ENCODE data around the gene MTG2. TPM values are rescaled to one million over a fixed set of nuclear protein-coding genes. Genes with fewer than 3 reads are reported as not detected.
A peak's percentile ranks its signal among the peaks of the same experiment; 100 is the strongest.

The MTG2 gene, protein sequence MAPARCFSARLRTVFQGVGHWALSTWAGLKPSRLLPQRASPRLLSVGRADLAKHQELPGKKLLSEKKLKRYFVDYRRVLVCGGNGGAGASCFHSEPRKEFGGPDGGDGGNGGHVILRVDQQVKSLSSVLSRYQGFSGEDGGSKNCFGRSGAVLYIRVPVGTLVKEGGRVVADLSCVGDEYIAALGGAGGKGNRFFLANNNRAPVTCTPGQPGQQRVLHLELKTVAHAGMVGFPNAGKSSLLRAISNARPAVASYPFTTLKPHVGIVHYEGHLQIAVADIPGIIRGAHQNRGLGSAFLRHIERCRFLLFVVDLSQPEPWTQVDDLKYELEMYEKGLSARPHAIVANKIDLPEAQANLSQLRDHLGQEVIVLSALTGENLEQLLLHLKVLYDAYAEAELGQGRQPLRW
- polyA plus RNA-seq (2013, experiment 1 of 2): 27.8 TPM
- 26.3 TPM for polyA plus RNA-seq (2013, experiment 2 of 2)

GRCh38 chr20:62182469-62183425 is at the start of gene MTG2:
Gene MTG2 (plus strand): TSS chr20:62183028. CDS start chr20:62193421, 10,393 bp downstream.
- peaks cover 33% of the 10 kb centered on the region for H3K79me1 ChIP-seq (replicated peaks; ENCODE audit: low read length, poor library complexity, severe bottlenecking)
- peaks cover 12% of the 10 kb centered on the region for H3K4me1 ChIP-seq (ENCODE audit: control insufficient read depth, insufficient read depth, low read depth, low read length)
- peak within 1 kb of the TSS; percentile 70 for H4K91ac ChIP-seq (ENCODE audit: low read length)
- peak within 1 kb of the TSS; percentile 87 to 100 for H3K4ac ChIP-seq (ENCODE audit: low read depth in 1 of 2, low read length in 2 of 2)
- H2AK5ac ChIP-seq (ENCODE audit: low read length, severe bottlenecking): no peak within 1 kb of the TSS
- peak within 1 kb of the TSS; percentile 56 for H2BK15ac ChIP-seq (ENCODE audit: low read depth, poor library complexity, severe bottlenecking)
- peak within 1 kb of the TSS in 1 of 2 experiments; percentile 12 for H2BK12ac ChIP-seq (ENCODE audit: low read length in 2 of 2)
- peak within 1 kb of the TSS; percentile 90 for H4K8ac ChIP-seq (ENCODE audit: low read length)
- H3K14ac ChIP-seq (ENCODE audit: low read length in 2 of 2): peak within 1 kb of the TSS in 1 of 2 experiments; percentile 99
- H2AFZ ChIP-seq (ENCODE audit: low read depth, low read length): peak within 1 kb of the TSS; percentile 74
- peak within 1 kb of the TSS; percentile 66 for H2BK5ac ChIP-seq (ENCODE audit: low read depth, low read length, poor library complexity, severe bottlenecking)
- H3K9me3 ChIP-seq (ENCODE audit: control insufficient read depth, low read length): no peaks in the 10 kb centered on the region
- peak within 1 kb of the TSS; percentile 99 for H3K9ac ChIP-seq (ENCODE audit: low read length)
- H3K36me3 ChIP-seq (ENCODE audit: control insufficient read depth in 1 of 2, insufficient read depth in 2 of 2, low read depth in 1 of 2, low read length in 2 of 2): peaks cover 19 to 21% of the 10 kb centered on the region in 2 experiments
- H3K18ac ChIP-seq (ENCODE audit: low read depth in 1 of 2, low read length in 2 of 2): peak within 1 kb of the TSS; percentile 79 to 89
- 1% methylated on average over 70 of the region's 96 CpGs for WGBS
- peak; percentile 97 for DNase-seq
- peak within 1 kb of the TSS; percentile 96 to 98 for H3K4me3 ChIP-seq (ENCODE audit: insufficient read depth in 1 of 2, low read depth in 1 of 2, low read length in 2 of 2)
- no peaks in the 10 kb centered on the region for H3K27me3 ChIP-seq (ENCODE audit: control insufficient read depth in 1 of 2, insufficient read depth in 1 of 2, low read length in 2 of 2)
- H3K23ac ChIP-seq (ENCODE audit: low read length in 2 of 2): peak within 1 kb of the TSS in 1 of 2 experiments; percentile 73
- peak within 1 kb of the TSS; percentile 51 for H2BK120ac ChIP-seq (ENCODE audit: low read depth, low read length)
- peak within 1 kb of the TSS; percentile 46 for H3K27ac ChIP-seq (ENCODE audit: low read length, poor library complexity, severe bottlenecking)
- H3K4me2 ChIP-seq (ENCODE audit: low read length, poor library complexity, severe bottlenecking): peak within 1 kb of the TSS; percentile 97

DNA sequence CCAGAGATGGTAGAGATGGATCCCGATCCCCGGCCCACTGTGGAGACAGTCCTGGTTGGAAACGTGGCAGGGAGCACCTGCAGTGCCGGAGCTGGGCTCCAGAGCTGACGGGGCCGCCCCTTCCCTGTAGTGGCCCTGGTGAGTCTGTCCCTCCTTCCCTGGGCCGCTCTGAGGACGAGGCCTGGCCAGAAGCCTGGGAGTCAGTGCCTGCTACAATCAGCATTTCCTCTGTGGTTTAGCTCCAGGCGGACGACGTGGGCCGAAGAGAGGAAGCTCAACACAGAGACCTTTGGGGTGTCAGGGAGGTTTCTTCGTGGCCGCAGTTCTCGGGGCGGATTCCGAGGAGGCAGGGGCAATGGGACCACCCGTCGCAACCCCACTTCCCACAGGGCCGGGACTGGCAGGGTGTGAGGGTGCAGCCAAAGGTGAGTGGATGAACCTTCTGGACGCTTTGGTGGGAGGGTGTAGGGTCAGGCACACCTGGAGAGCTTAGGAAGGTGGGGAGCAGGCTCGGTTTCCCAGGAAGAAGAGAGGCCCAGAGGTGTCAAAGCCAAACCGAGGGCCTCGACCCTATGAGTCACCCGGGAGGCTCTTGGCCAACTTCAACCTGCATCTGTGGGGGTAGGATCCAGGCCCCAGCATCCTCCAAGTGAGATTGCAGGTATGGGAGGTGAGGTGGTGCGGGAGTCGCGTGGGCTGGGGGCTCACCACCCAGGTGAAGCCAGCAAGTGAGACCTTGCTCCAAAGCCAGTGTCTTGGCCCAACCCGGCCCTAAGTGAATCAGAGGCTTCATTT is 49.6 kb upstream of the MTG2 start:
- Histone ChIP-seq H3K23ac (ENCODE audit: low read length in 2 of 2) (no peak overlapping the region), H2AK5ac (ENCODE audit: low read length, severe bottlenecking) (no peak overlapping the region), H3K14ac (ENCODE audit: low read length in 2 of 2) (no peak overlapping the region), H4K91ac (ENCODE audit: low read length) (no peak overlapping the region), H3K9ac (ENCODE audit: low read length) (no peak overlapping the region), H3K4ac (ENCODE audit: low read depth in 1 of 2, low read length in 2 of 2) (no peak overlapping the region), H3K27ac (ENCODE audit: low read length, poor library complexity, severe bottlenecking) (no peak overlapping the region), H2BK15ac (ENCODE audit: low read depth, poor library complexity, severe bottlenecking) (no peak overlapping the region), H2BK5ac (ENCODE audit: low read depth, low read length, poor library complexity, severe bottlenecking) (no peak overlapping the region), H2BK120ac (ENCODE audit: low read depth, low read length) (no peak overlapping the region), H3K36me3 (ENCODE audit: control insufficient read depth in 1 of 2, insufficient read depth in 2 of 2, low read depth in 1 of 2, low read length in 2 of 2) (peaks cover 92 to 96% of the 10 kb centered on the region in 2 experiments), H3K18ac (ENCODE audit: low read depth in 1 of 2, low read length in 2 of 2) (no peak overlapping the region), H2AFZ (ENCODE audit: low read depth, low read length) (no peak overlapping the region), H3K9me3 (ENCODE audit: control insufficient read depth, low read length) (no peaks in the 10 kb centered on the region), H2BK12ac (ENCODE audit: low read length in 2 of 2) (no peak overlapping the region), H3K4me1 (ENCODE audit: control insufficient read depth, insufficient read depth, low read depth, low read length) (peaks cover 9% of the 10 kb centered on the region), H3K27me3 (ENCODE audit: control insufficient read depth in 1 of 2, insufficient read depth in 1 of 2, low read length in 2 of 2) (no peaks in the 10 kb centered on the region), H3K79me1 (replicated peaks; ENCODE audit: low read length, poor library complexity, severe bottlenecking) (peaks cover 63% of the 10 kb centered on the region), H4K8ac (ENCODE audit: low read length) (no peak overlapping the region), H3K4me3 (ENCODE audit: insufficient read depth in 1 of 2, low read depth in 1 of 2, low read length in 2 of 2) (no peak overlapping the region), H3K4me2 (ENCODE audit: low read length, poor library complexity, severe bottlenecking) (no peak overlapping the region)
- 90% methylated on average over 29 of the region's 29 CpGs for WGBS
- no peak for DNase-seq

DNA sequence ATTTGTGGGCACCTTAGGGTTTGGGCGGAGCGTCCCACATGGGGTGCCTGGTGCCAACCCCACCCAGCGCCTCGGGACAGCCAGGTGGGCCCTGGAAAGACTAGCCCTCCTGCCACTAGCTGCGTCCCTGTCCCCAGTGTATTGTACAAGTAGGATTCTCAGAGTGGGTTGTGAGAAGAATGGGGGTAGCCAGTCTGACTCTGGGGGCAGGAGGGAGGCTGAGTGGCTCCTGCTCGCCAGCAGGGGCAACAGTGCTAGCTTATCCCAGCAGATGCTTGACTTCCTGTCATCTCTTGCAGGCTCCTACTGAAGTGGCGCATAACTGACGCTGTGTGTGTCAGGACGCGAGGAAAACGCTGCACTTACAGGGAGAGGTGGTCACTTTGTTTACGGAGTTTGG is 49.0 kb upstream of the MTG2 start:
- Histone ChIP-seq H3K4ac (ENCODE audit: low read depth in 1 of 2, low read length in 2 of 2) (no peak overlapping the region), H3K27me3 (ENCODE audit: control insufficient read depth in 1 of 2, insufficient read depth in 1 of 2, low read length in 2 of 2) (no peaks in the 10 kb centered on the region), H2BK12ac (ENCODE audit: low read length in 2 of 2) (no peak overlapping the region), H4K8ac (ENCODE audit: low read length) (peak overlapping the region; percentile 25), H2BK5ac (ENCODE audit: low read depth, low read length, poor library complexity, severe bottlenecking) (no peak overlapping the region), H3K23ac (ENCODE audit: low read length in 2 of 2) (peak overlapping the region in 1 of 2 experiments; percentile 28), H3K4me1 (ENCODE audit: control insufficient read depth, insufficient read depth, low read depth, low read length) (peaks cover 9% of the 10 kb centered on the region), H3K9me3 (ENCODE audit: control insufficient read depth, low read length) (no peaks in the 10 kb centered on the region), H3K36me3 (ENCODE audit: control insufficient read depth in 1 of 2, insufficient read depth in 2 of 2, low read depth in 1 of 2, low read length in 2 of 2) (peaks cover 92 to 96% of the 10 kb centered on the region in 2 experiments), H3K9ac (ENCODE audit: low read length) (no peak overlapping the region), H2AK5ac (ENCODE audit: low read length, severe bottlenecking) (no peak overlapping the region), H3K4me3 (ENCODE audit: insufficient read depth in 1 of 2, low read depth in 1 of 2, low read length in 2 of 2) (no peak overlapping the region), H3K27ac (ENCODE audit: low read length, poor library complexity, severe bottlenecking) (no peak overlapping the region), H3K14ac (ENCODE audit: low read length in 2 of 2) (no peak overlapping the region), H2AFZ (ENCODE audit: low read depth, low read length) (no peak overlapping the region), H4K91ac (ENCODE audit: low read length) (no peak overlapping the region), H3K79me1 (replicated peaks; ENCODE audit: low read length, poor library complexity, severe bottlenecking) (peaks cover 60% of the 10 kb centered on the region), H2BK15ac (ENCODE audit: low read depth, poor library complexity, severe bottlenecking) (no peak overlapping the region), H3K4me2 (ENCODE audit: low read length, poor library complexity, severe bottlenecking) (no peak overlapping the region), H2BK120ac (ENCODE audit: low read depth, low read length) (no peak overlapping the region), H3K18ac (ENCODE audit: low read depth in 1 of 2, low read length in 2 of 2) (no peak overlapping the region)
- no peak for DNase-seq
- WGBS: 89% methylated on average over 12 of the region's 12 CpGs
